ENCODE data around the gene COL11A2. TPM values are rescaled to one million over a fixed set of nuclear protein-coding genes. Genes with fewer than 3 reads are reported as not detected.
"Not testable (repeated sequence)": the region's sequence is repeated elsewhere in the genome, so short reads cannot be mapped to it uniquely, and the experiment has no call there.

COL11A2 gene
- total RNA-seq, 6 experiments from 2014 or later = 0.15 to 0.69 (median 0.38) TPM

- no peak for DNase-seq
- Mint-ChIP-seq H3K36me3 (ENCODE audit: low read depth) (no peaks in the 10 kb centered on the region), H3K27ac (no peak overlapping the region), H3K9me3 (no peaks in the 10 kb centered on the region), H3K4me1 (ENCODE audit: low read depth) (no peaks in the 10 kb centered on the region), H3K27me3 (ENCODE audit: insufficient read depth) (peaks cover 50% of the 10 kb centered on the region), H3K4me3 (no peak overlapping the region)
- no peak for TF ChIP-seq CTCF (IDR thresholded peaks at IDR 0.05)
These were observed 43.0 kb upstream of the COL11A2 start for GRCh38 chr6:33235221-33235634.

- not testable (repeated sequence) for H3K27ac Mint-ChIP-seq; H3K4me3 Mint-ChIP-seq; H3K36me3 Mint-ChIP-seq (ENCODE audit: low read depth); DNase-seq; H3K4me1 Mint-ChIP-seq (ENCODE audit: low read depth); H3K9me3 Mint-ChIP-seq
- peaks cover 34% of the 10 kb centered on the region for H3K27me3 Mint-ChIP-seq (ENCODE audit: insufficient read depth)
These were observed 34.3 kb upstream of the COL11A2 start for GRCh38 chr6:33226503-33227120.

- Mint-ChIP-seq H3K4me1 (ENCODE audit: low read depth) (peaks cover 17% of the 10 kb centered on the region), H3K4me3 (no peak overlapping the region), H3K27me3 (ENCODE audit: insufficient read depth) (peaks cover 22% of the 10 kb centered on the region), H3K36me3 (ENCODE audit: low read depth) (no peaks in the 10 kb centered on the region), H3K27ac (no peak overlapping the region), H3K9me3 (no peaks in the 10 kb centered on the region)
- no peak for DNase-seq
- no peak for TF ChIP-seq CTCF (IDR thresholded peaks at IDR 0.05)
These were observed 25.4 kb upstream of the COL11A2 start for GRCh38 chr6:33217681-33218080.

GRCh38 chr6:33217246-33217645, 25.0 kb upstream of the COL11A2 start:
- H3K27ac Mint-ChIP-seq = no peak overlapping the region
- DNase-seq = no peak

GRCh38 chr6:33216117-33216649, 23.9 kb upstream of the COL11A2 start:
- no peak for TF ChIP-seq CTCF (IDR thresholded peaks at IDR 0.05)
- Mint-ChIP-seq H3K4me3 (no peak overlapping the region), H3K9me3 (no peaks in the 10 kb centered on the region), H3K27me3 (ENCODE audit: insufficient read depth) (peaks cover 15% of the 10 kb centered on the region), H3K36me3 (ENCODE audit: low read depth) (no peaks in the 10 kb centered on the region), H3K4me1 (ENCODE audit: low read depth) (peaks cover 22% of the 10 kb centered on the region), H3K27ac (no peak overlapping the region)
- DNase-seq = no peak

More at GRCh38 chr6:33217246-33217645, 25.0 kb upstream of the COL11A2 start:
- TF ChIP-seq CTCF (IDR thresholded peaks at IDR 0.05) = no peak
- no peaks in the 10 kb centered on the region for H3K9me3 Mint-ChIP-seq
- H3K4me3 Mint-ChIP-seq = no peak overlapping the region
- H3K4me1 Mint-ChIP-seq (ENCODE audit: low read depth) = peaks cover 21% of the 10 kb centered on the region
- no peaks in the 10 kb centered on the region for H3K36me3 Mint-ChIP-seq (ENCODE audit: low read depth)
- peaks cover 19% of the 10 kb centered on the region for H3K27me3 Mint-ChIP-seq (ENCODE audit: insufficient read depth)

- peaks cover 3% of the 10 kb centered on the region; the same call in 1 of the 2 replicates for H3K36me3 Mint-ChIP-seq (ENCODE audit: low read depth)
- peaks cover 22% of the 10 kb centered on the region for H3K4me1 Mint-ChIP-seq (ENCODE audit: low read depth)
- H3K27ac Mint-ChIP-seq = no peak overlapping the region
- TF ChIP-seq CTCF (IDR thresholded peaks at IDR 0.05) = no peak
- no peak for DNase-seq
- H3K9me3 Mint-ChIP-seq = no peaks in the 10 kb centered on the region
- H3K27me3 Mint-ChIP-seq (ENCODE audit: insufficient read depth) = peaks cover 15% of the 10 kb centered on the region
- no peak overlapping the region for H3K4me3 Mint-ChIP-seq
These were observed 23.2 kb upstream of the COL11A2 start for GRCh38 chr6:33215271-33216116.
